K562 treated with DMSO at 1 percent for 48 hours (cell line): Measurements from ENCODE around the gene MUC3A. TPM values are rescaled to one million over a fixed set of nuclear protein-coding genes. Genes with fewer than 3 reads are reported as not detected.

Experiments
- total RNA-seq: library from RNA; unstranded; fragments of 300-600 nt; gene quantifications from 2 replicates; pipeline ENCODE4 v1.2.3, GENCODE V29; 2022; ENCODE audit warnings: low replicate concordance; ENCODE audit errors: extremely low read depth

Gene MUC3A, protein sequence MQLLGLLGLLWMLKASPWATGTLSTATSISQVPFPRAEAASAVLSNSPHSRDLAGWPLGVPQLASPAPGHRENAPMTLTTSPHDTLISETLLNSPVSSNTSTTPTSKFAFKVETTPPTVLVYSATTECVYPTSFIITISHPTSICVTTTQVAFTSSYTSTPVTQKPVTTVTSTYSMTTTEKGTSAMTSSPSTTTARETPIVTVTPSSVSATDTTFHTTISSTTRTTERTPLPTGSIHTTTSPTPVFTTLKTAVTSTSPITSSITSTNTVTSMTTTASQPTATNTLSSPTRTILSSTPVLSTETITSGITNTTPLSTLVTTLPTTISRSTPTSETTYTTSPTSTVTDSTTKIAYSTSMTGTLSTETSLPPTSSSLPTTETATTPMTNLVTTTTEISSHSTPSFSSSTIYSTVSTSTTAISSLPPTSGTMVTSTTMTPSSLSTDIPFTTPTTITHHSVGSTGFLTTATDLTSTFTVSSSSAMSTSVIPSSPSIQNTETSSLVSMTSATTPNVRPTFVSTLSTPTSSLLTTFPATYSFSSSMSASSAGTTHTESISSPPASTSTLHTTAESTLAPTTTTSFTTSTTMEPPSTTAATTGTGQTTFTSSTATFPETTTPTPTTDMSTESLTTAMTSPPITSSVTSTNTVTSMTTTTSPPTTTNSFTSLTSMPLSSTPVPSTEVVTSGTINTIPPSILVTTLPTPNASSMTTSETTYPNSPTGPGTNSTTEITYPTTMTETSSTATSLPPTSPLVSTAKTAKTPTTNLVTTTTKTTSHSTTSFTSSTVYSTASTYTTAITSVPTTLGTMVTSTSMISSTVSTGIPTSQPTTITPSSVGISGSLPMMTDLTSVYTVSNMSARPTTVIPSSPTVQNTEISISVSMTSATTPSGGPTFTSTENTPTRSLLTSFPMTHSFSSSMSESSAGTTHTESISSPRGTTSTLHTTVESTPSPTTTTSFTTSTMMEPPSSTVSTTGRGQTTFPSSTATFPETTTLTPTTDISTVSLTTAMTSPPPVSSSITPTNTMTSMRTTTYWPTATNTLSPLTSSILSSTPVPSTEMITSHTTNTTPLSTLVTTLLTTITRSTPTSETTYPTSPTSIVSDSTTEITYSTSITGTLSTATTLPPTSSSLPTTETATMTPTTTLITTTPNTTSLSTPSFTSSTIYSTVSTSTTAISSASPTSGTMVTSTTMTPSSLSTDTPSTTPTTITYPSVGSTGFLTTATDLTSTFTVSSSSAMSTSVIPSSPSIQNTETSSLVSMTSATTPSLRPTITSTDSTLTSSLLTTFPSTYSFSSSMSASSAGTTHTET (N-terminal part only)
- not detected in 2 replicates for total RNA-seq

DNA sequence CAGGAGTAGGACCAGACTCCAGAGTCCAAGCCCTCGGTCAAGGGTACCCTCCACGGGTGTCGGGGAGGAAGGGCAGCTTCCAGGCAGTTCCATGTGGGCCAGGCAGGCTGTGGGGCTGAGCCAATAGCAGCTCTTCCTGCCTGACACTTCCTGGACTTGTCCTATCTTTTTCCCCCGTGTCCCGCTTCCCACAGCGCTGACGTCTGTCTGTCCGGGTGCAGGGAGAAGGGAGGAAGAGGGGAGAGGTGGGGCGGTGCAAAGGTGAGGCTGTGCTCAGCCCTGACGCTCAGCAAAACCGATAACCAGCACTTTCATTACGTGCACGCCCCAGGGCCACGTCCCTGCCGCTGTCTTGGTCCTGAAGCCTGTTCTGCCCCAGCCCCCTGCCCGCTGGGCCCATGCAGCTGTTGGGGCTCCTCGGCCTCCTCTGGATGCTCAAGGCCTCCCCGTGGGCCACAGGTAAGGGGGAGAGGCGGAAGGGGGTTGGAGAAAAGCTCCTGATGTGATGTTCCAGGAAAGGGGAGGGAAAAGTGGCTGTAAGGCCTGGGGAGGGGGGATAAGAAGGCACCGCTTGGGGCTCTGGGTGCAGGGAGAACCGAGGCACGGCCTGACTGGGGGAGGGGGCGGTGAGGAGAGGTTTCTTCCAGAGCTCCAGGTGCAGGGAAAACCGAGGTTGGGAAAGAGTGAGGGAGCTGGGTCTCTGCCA is at the start of gene MUC3A:
TSS of gene MUC3A (plus strand) at position 308 of the 706 bp plus-strand sequence. CDS start at position 399, 91 bp downstream.

DNA sequence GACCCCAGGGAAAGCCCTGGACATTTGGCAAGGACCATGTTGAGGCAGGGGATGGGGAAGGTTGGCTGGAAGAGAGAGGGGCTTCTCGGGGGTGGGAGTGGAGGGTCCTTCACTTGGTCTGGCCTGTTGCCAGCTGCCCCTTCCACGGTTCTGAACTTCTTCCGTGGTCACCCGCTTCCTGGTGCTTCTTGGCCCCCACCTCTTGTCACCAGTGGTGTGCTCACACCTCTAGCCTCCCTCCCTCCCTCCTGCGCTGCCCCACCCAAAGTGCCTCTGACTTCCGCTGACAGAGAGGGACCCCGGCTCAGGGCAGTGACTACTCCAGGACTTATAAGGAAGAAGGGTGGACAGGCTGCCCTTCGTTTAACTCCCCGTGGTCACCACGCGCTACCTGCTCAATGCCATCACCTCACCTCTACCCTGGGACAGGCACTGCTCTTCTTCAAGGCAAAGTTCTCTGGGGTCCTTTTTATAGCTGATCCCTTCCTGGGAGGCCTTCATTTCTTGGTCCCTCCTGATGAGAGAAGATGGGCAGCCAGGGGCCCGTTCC is 19.8 kb downstream of the MUC3A start, which contains the start of gene MUC12:
TSS of gene MUC12 (plus strand) at position 500 of the 550 bp plus-strand sequence. CDS start 58 bp downstream, outside the sequence.

Other genes with a start within 250 kb of the MUC3A start
- gene POP7, start 243.4 kb upstream of the MUC3A start, total RNA-seq: not detected in 2 replicates
- gene EPO, start 229.1 kb upstream of the MUC3A start, total RNA-seq: not detected in 2 replicates
- gene ZAN, start 215.9 kb upstream of the MUC3A start, total RNA-seq: not detected in 2 replicates
- gene EPHB4, start 122.0 kb upstream of the MUC3A start, total RNA-seq: not detected in 2 replicates
- gene SLC12A9, start 96.8 kb upstream of the MUC3A start, total RNA-seq: not detected in 2 replicates
- not detected in 2 replicates for gene TRIP6, start 82.1 kb upstream of the MUC3A start, total RNA-seq
- not detected in 2 replicates for gene SRRT, start 74.4 kb upstream of the MUC3A start, total RNA-seq
- gene UFSP1, start 59.8 kb upstream of the MUC3A start, total RNA-seq: not detected in 2 replicates
- gene ACHE, start 53.6 kb upstream of the MUC3A start, total RNA-seq: not detected in 2 replicates
- gene MUC12, start 20.0 kb downstream of the MUC3A start, total RNA-seq: not detected in 2 replicates
- not detected in 2 replicates for gene MUC17, start 70.5 kb downstream of the MUC3A start, total RNA-seq
- gene TRIM56, start 135.9 kb downstream of the MUC3A start, total RNA-seq: not detected in 2 replicates
- not detected in 2 replicates for gene SERPINE1, start 177.6 kb downstream of the MUC3A start, total RNA-seq
- gene AP1S1, start 204.9 kb downstream of the MUC3A start, total RNA-seq: not detected in 2 replicates
- not detected in 2 replicates for gene VGF, start 216.0 kb downstream of the MUC3A start, total RNA-seq
- not detected in 2 replicates for gene NAT16, start 230.8 kb downstream of the MUC3A start, total RNA-seq